Right lobe of liver (tissue), 6 donors: Measurements from ENCODE around the gene NPIPB9. TPM values are rescaled to one million over a fixed set of nuclear protein-coding genes. Genes with fewer than 3 reads are reported as not detected.
"Not testable (repeated sequence)": the region's sequence is repeated elsewhere in the genome, so short reads cannot be mapped to it uniquely, and the experiment has no call there.

ENCODE experiments used
- ATAC-seq, 4 donors: fragments of 200-7000 bp; cut with Tn5 transposase; one replicate each; pipeline ENCODE4 v1.9.1; 2020; ENCODE audit warnings: mild to moderate bottlenecking in 4 of 4, moderate library complexity in 4 of 4
- DNase-seq, 3 donors: peaks; one replicate each; pipeline ENCODE4 v3.0.0-alpha.2; 2020
- H3K27ac ChIP-seq, 3 donors: fragments of 200-600 bp; one replicate each; pipeline ENCODE4 v1.8.0; 2022
- H3K27me3 ChIP-seq, 2 donors: fragments of 200-600 bp; one replicate each; pipeline ENCODE4 v1.8.0; 2022
- H3K36me3 ChIP-seq, 4 donors: fragments of 200-600 bp; sonication (generic) in 1 of 4; one replicate each; pipeline versions ENCODE4 v1.5.1 to v1.8.0; 2017 to 2022; ENCODE audit warnings: control low read depth in 1 of 4
- H3K4me1 ChIP-seq, 4 donors: fragments of 200-600 bp; sonication (generic) in 1 of 4; one replicate each; pipeline versions ENCODE4 v1.5.1 to v1.8.0; 2017 to 2022; ENCODE audit warnings: control low read depth in 1 of 4
- H3K4me3 ChIP-seq, 3 donors: fragments of 200-600 bp; one replicate each; pipeline ENCODE4 v1.8.0; 2022
- H3K9me3 ChIP-seq, 4 donors: fragments of 200-600 bp; sonication (generic) in 1 of 4; one replicate each; pipeline versions ENCODE4 v1.5.1 to v1.8.0; 2017 to 2022; ENCODE audit warnings: control low read depth in 1 of 4
- WGBS: methylation state at CpG from one replicate; pipeline ENCODE4 v1.1.6; 2018; ENCODE audit warnings: low coverage, low lambda C conversion rate; ENCODE audit not compliant: insufficient coverage; ENCODE audit errors: missing lambda C conversion rate; 5-methylcytosine and 5-hydroxymethylcytosine counted together
- intact Hi-C, 2 donors: fragments of 100-400 bp; cut with DNase I; formaldehyde crosslinking; loops; one replicate each; pipeline versions ENCODE4 v1.11.2 to v1.14.1; 2022
- total RNA-seq, 6 experiments: library from RNA; depleted of rRNA in 2 of 6; stranded (reverse); fragments of >200 nt in 2 of 6; fragmentation: NEBNext Ultra II Directional in 3 of 6; extraction: Animal tissue kit (Norgen Biotek cat#: 25700) in 3 of 6; gene quantifications; one replicate each; pipeline versions ENCODE4 v1.1.0 to v1.2.4, GENCODE V29; 2016 to 2023
- TF ChIP-seq, protein P1 (sequence below), 4 donors: fragments of 200-600 bp in 3 of 4; fragments of 450-650 bp in 1 of 4; IDR thresholded peaks; one replicate each; pipeline versions ENCODE4 v1.5.1 to v1.8.0; 2016 to 2022; ENCODE audit warnings: antibody characterized with exemption in 4 of 4, mild to moderate bottlenecking in 2 of 4
- donor health status: DM: no; HTN: yes; CAD: no.
- donor health status: DM: no; HTN: no; CAD: no.
- donor health status: DM: no; HTN: no; CAD: no.
- donor health status: DM: no; HTN: yes; CAD: no.
- donor health status: DM: no; HTN: yes; CAD: no.

NPIPB9 gene
- total RNA-seq, 6 experiments from 2014 or later: 0.40 to 3.4 (median 0.91) TPM

DNA sequence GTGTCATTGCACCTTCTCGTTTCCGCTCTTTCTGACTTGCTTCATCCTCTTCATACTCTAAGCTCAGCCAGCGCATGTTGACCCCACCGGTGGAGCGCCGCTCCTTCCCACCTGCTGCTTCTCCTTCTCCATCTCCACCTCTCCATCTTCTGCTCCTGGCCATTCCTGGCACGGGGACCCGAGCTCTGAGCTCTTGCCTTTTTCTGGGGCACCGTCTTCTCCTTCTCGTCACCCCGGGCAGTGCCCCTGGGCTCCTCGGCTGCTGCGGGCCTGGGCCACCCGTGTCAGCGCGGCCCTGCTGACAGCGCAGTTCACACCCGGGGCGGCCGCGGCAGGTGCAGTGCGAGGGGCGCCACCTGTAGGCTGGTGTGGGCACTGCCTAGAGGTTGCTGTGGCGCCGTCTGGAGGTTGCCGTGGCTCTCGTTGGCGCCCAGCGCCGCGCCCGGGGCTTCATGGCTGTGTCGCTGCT is 1.6 kb upstream of the NPIPB9 start:
- ATAC-seq (peak; percentile 99 to 100 (median 100)), DNase-seq (peak in 2 of 3 donors; percentile 52 to 54)
- intact Hi-C loops, H3K27me3 ChIP-seq, H3K27ac ChIP-seq, H3K4me1 ChIP-seq, H3K4me3 ChIP-seq, H3K9me3 ChIP-seq, H3K36me3 ChIP-seq: not testable (repeated sequence)
- 11% methylated on average over 21 of the region's 33 CpGs for WGBS
- TF ChIP-seq, protein P1, sequence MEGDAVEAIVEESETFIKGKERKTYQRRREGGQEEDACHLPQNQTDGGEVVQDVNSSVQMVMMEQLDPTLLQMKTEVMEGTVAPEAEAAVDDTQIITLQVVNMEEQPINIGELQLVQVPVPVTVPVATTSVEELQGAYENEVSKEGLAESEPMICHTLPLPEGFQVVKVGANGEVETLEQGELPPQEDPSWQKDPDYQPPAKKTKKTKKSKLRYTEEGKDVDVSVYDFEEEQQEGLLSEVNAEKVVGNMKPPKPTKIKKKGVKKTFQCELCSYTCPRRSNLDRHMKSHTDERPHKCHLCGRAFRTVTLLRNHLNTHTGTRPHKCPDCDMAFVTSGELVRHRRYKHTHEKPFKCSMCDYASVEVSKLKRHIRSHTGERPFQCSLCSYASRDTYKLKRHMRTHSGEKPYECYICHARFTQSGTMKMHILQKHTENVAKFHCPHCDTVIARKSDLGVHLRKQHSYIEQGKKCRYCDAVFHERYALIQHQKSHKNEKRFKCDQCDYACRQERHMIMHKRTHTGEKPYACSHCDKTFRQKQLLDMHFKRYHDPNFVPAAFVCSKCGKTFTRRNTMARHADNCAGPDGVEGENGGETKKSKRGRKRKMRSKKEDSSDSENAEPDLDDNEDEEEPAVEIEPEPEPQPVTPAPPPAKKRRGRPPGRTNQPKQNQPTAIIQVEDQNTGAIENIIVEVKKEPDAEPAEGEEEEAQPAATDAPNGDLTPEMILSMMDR (IDR thresholded peaks at IDR 0.05): peak in 2 of 4 donors; percentile 10 to 25

DNA sequence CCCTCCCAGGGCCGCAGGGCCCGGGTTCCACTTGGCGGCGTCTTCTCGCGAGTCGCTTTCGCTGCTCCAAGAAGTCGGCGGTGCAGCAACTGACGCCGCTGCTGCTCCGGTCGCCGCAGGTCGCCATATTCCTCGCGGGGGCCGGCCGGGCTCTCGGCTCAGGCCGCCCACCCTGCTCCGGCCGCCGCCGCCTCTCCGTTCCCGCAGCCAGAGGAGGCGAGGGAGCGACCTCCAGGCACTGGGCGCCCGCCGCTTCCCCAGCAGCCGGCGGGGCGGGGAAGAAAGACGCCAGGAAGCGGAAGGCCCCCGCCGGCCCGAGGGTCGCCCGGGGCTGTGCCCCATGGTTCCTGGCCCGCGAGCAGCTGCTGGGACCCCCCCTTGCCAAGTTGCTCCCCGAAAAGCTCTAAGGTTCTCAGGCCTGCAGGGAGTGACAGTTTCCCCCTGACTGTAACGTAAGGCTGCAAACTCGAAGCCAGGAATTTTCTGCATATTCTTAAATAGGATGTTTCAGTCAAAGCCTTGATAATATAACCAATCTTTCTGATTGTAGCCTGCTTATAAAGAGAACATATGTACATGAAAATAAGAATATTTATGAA is 1.0 kb upstream of the NPIPB9 start:
- no CpG with 5 or more reads among the region's 48 CpGs for WGBS
- H3K27ac ChIP-seq, intact Hi-C loops, H3K4me3 ChIP-seq, H3K27me3 ChIP-seq, H3K4me1 ChIP-seq, DNase-seq, H3K36me3 ChIP-seq, H3K9me3 ChIP-seq: not testable (repeated sequence)
- peak; percentile 54 to 71 (median 66) for ATAC-seq

DNA sequence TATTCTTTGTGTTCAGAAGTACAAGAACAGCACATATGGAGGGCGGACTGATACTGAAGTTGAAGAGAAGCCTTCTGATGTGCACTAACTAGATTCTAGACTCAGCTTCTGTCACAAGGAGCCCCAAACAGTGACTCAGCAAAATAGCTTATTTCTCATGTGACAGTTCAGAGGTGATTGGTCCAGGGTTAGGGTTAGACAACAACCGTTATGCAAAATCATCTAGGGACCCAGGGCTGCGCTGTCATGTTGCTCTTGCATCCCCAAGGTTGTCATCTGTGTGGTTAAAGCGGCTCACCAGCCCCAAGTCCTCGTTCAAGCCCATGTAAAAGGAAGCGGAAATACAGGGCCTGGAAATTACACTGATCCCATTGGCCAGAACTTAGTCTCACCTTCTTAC is 30.1 kb downstream of the NPIPB9 start:
- H3K4me3 ChIP-seq, H3K27ac ChIP-seq, H3K9me3 ChIP-seq, intact Hi-C loops, H3K36me3 ChIP-seq, ATAC-seq, H3K4me1 ChIP-seq, DNase-seq, H3K27me3 ChIP-seq: not testable (repeated sequence)
- WGBS: no CpG with 5 or more reads among the region's 6 CpGs

DNA sequence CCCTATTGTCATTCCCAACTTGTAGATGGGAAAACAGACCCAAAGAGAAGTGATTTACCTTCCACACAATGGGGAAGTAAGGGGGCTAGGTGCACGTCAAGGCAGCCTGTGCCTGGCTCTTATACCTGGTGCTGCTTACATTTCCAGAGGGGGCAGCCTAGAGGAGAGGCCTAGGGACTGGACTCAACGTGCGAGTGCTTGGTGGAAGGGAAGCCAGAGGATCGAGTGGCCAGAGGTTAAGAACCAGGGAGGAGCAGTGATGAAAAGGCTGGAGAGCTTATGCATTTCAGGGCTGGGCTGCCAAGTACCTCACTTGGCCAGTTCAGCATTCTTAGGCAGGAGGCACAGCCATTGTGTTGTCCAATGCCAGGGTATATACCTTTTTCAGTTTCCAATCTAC is 30.8 kb downstream of the NPIPB9 start:
- DNase-seq, H3K9me3 ChIP-seq, H3K27ac ChIP-seq, ATAC-seq, H3K27me3 ChIP-seq, H3K4me3 ChIP-seq, intact Hi-C loops, H3K36me3 ChIP-seq, H3K4me1 ChIP-seq: not testable (repeated sequence)
- no CpG with 5 or more reads among the region's 4 CpGs for WGBS

DNA sequence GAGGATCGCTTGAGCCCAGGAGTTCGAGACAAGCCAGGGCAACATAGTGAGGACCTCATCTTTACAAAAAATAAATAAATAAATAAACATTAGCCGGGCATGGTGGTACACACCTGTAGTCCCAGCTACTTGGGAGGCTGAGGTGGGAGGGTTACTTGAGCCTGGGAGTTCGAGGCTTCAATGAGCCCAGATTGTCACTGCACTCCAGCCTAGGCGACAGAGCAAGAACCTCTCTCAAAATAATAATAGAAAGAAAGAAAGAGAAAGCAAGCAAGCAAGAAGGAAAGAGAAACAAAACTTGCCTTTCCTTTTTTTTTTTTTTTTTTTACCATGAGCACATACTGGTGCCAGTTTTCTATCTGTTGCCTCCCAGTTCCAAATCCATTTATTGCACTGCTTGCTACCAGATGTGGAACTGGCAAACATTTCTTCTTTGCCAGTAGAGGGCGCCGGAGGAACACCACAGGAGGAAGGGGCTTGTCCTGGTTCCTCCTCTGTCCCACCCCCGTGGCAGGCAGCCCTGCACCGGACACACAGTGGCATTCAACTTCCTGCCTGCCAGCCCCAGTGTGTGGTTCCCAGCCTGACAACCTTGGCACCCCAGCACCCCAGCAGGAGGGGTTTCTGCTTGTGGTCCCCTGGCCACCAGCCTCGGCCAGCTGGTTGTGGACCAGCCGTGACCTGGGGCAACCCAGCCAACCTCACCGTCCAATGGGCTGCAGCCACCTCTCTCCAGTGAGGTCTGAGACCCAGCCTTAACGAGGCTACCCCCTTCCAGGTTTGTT is 50.8 kb downstream of the NPIPB9 start:
- TF ChIP-seq, protein P1 (IDR thresholded peaks at IDR 0.05): peak in 3 of 4 donors; percentile 11 to 39 (median 36)
- H3K27me3 ChIP-seq, intact Hi-C loops, H3K27ac ChIP-seq, H3K4me1 ChIP-seq, H3K4me3 ChIP-seq, H3K9me3 ChIP-seq, H3K36me3 ChIP-seq: not testable (repeated sequence)
- peak in 1 of 3 donors; percentile 38 for DNase-seq
- WGBS: 42% methylated on average over 6 of the region's 13 CpGs
- ATAC-seq: peak; percentile 95 to 99 (median 98)

DNA sequence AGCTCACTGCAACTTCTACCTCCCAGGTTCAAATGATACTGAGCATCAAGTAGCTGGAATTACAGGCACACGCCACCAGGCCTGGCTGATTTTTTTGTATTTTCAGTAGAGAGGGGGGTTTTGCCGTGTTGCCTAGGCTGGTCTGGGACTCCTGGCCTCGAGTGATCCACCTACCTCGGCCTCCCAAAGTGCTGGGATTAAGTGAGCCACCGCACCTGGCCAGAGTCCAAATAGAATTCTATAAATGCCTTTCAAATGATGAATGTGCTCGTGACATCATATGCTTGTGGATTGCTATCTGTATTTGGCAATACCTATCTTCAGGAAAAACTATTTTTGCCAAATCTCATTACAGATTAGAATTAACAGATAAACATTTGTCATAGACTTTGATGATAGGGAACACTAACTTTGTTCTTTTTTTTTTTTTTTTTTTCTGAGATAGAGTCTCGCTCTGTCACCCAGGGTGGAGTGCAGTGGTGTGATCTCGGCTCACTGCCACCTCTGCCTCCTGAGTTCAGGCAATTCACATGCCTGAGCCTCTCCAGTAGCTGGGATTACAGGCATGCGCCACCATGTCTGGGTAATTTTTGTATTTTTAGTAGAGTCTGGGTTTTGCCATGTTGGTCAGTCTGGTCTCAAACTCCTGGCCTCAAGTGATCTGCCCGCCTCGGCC is 56.0 kb downstream of the NPIPB9 start:
- H3K27me3 ChIP-seq, H3K27ac ChIP-seq, DNase-seq, H3K4me3 ChIP-seq, H3K36me3 ChIP-seq, intact Hi-C loops, H3K9me3 ChIP-seq, H3K4me1 ChIP-seq: not testable (repeated sequence)
- no CpG with 5 or more reads among the region's 11 CpGs for WGBS
- peak in 1 of 4 donors; percentile 51 for ATAC-seq
